GM12878 (cell line): ENCODE data around the gene MATN1. TPM values are rescaled to one million over a fixed set of nuclear protein-coding genes. Genes with fewer than 3 reads are reported as not detected.

Experiments
- ATAC-seq: fragments of 200-7000 bp; cut with Tn5 transposase; 3 replicates; pipeline ENCODE4 v1.9.1; 2020; ENCODE audit warnings: mild to moderate bottlenecking, moderate library complexity
- BruUV-seq: library from RNA; stranded (reverse); fragments of 400-500 nt; replicated peaks from 2 replicates; lab custom pipeline; 2021; lab: Mats Ljungman, UMichigan
- CTCF ChIA-PET: fragments of 300-600 bp; sonication (Branson Sonifier 250); formaldehyde crosslinking; extraction: SDS; loops from one replicate; lab custom pipeline; 2021; ENCODE audit warnings: inconsistent platforms; lab: Yijun Ruan, JAX
- POLR2A ChIA-PET: fragments of 350-600 bp; formaldehyde crosslinking; extraction: SDS; loops from one replicate; lab custom pipeline; 2021; ENCODE audit warnings: inconsistent platforms; lab: Charles Lee
- RAD21 ChIA-PET: fragments of 300-600 bp; sonication (Branson Sonifier 250); formaldehyde crosslinking; loops from one replicate; lab custom pipeline; 2023; ENCODE audit warnings: antibody characterized with exemption; ENCODE audit not compliant: unreplicated experiment; lab: Charles Lee
- SMC1A ChIA-PET: fragments of 300-600 bp; sonication (Branson Sonifier 250); formaldehyde crosslinking; loops from one replicate; lab custom pipeline; 2023; ENCODE audit not compliant: unreplicated experiment, uncharacterized antibody; lab: Charles Lee
- DNase-seq: peaks from one replicate; pipeline ENCODE4 v3.0.0-alpha.2; 2011; ENCODE audit warnings: low read depth, low spot score
- FAIRE-seq: peaks from 3 replicates; lab custom pipeline; 2011; peaks lifted over from hg19 to GRCh38; lab: Jason Lieb, UNC
- H2AFZ ChIP-seq: 2 replicates; pipeline ENCODE4 v1.6.0; 2011; ENCODE audit warnings: low read depth, low read length, control low read depth; ENCODE audit not compliant: control insufficient read depth
- H3K27ac ChIP-seq: 2 replicates; pipeline ENCODE4 v1.5.1; 2011; ENCODE audit warnings: control low read depth; ENCODE audit not compliant: control insufficient read depth, insufficient read depth
- H3K27me3 ChIP-seq, 2 experiments: replicated peaks in 1 of 2; 2 replicates each; pipeline versions ENCODE4 v1.6.0 to v1.6.1; 2011; ENCODE audit warnings: low read length in 1 of 2; ENCODE audit not compliant: control insufficient read depth in 2 of 2, insufficient read depth in 2 of 2
- H3K36me3 ChIP-seq, 2 experiments: 2 replicates each; pipeline ENCODE4 v1.5.1; 2011; ENCODE audit warnings: low read length in 1 of 2; ENCODE audit not compliant: control insufficient read depth in 2 of 2, insufficient read depth in 2 of 2
- H3K4me1 ChIP-seq: 2 replicates; pipeline ENCODE4 v1.6.1; 2011; ENCODE audit warnings: mild to moderate bottlenecking, low read length, moderate library complexity, mixed read lengths; ENCODE audit not compliant: control insufficient read depth, insufficient read depth
- H3K4me2 ChIP-seq: 2 replicates; pipeline ENCODE4 v1.6.0; 2011; ENCODE audit warnings: control low read depth; ENCODE audit not compliant: control insufficient read depth, insufficient read depth
- H3K4me3 ChIP-seq: fragments of 200-600 bp; sonication (generic); 2 replicates; pipeline ENCODE4 v1.5.1; 2016
- H3K79me2 ChIP-seq: 2 replicates; pipeline ENCODE4 v1.6.0; 2011; ENCODE audit warnings: low read length; ENCODE audit not compliant: control insufficient read depth, insufficient read depth
- H3K9ac ChIP-seq: 2 replicates; pipeline ENCODE4 v1.8.0; 2011; ENCODE audit warnings: low read length, control low read depth, mixed read lengths; ENCODE audit not compliant: control insufficient read depth, insufficient read depth
- H3K9me3 ChIP-seq: replicated peaks from 3 replicates; pipeline ENCODE4 v1.5.1; 2011; ENCODE audit warnings: mild to moderate bottlenecking, low read length; ENCODE audit not compliant: control insufficient read depth, insufficient read depth
- H4K20me1 ChIP-seq: 2 replicates; pipeline ENCODE4 v1.6.0; 2011; ENCODE audit not compliant: control insufficient read depth, insufficient read depth
- BACH1 ChIP-seq: fragments of 450-650 bp; IDR thresholded peaks from 2 replicates; pipeline ENCODE4 v1.6.1; 2017; ENCODE audit warnings: mild to moderate bottlenecking, borderline replicate concordance
- RAD51 ChIP-seq: fragments of 450-650 bp; IDR thresholded peaks from 2 replicates; pipeline ENCODE4 v1.6.1; 2016; ENCODE audit warnings: moderate library complexity, mild to moderate bottlenecking, inconsistent platforms
- SKIL ChIP-seq: fragments of 450-650 bp; IDR thresholded peaks from 2 replicates; pipeline ENCODE4 v1.6.1; 2017; ENCODE audit warnings: mild to moderate bottlenecking, low read depth, inconsistent platforms; ENCODE audit not compliant: poor library complexity, severe bottlenecking
- WGBS: methylation state at CpG from one replicate; pipeline ENCODE4 v1.1.6; 2016; ENCODE audit warnings: low lambda C conversion rate; ENCODE audit not compliant: insufficient replicate concordance, insufficient coverage; ENCODE audit errors: missing lambda C conversion rate; 5-methylcytosine and 5-hydroxymethylcytosine counted together
- in situ Hi-C: fragments of 300-500 bp; cut with MboI; formaldehyde crosslinking; loops from 9 replicates; pipeline ENCODE4 v1.14.3; 2018; ENCODE audit warnings: mixed read lengths
- intact Hi-C: fragments of 100-400 bp; cut with micrococcal nuclease; formaldehyde crosslinking; loops from one replicate; pipeline ENCODE4 v1.14.2; 2022; ENCODE audit not compliant: unreplicated experiment
- polyA plus RNA-seq, 11 experiments: library from polyadenylated mRNA; depleted of rRNA in 4 of 11; unstranded in 6 of 11; stranded (reverse) in 5 of 11; fragments of >200 nt; fragmentation: Nextera tagmentation in 4 of 11; fragmentation: Illumina TruSeq in 1 of 11; extraction: Ambion mirVana in 4 of 11; extraction: Trizol in 1 of 11; gene quantifications; 1 replicate in 1 of 11; 2 replicates in 10 of 11; pipeline versions ENCODE4 v1.2.1 to v1.2.3, GENCODE V29; 2011 to 2016; ENCODE audit warnings: inconsistent platforms in 2 of 11, missing spikeins in 2 of 11, low read depth in 1 of 11
- total RNA-seq, 4 experiments: library from RNA; depleted of rRNA in 3 of 4; stranded (reverse); fragments of >200 nt in 3 of 4; fragmentation: Illumina TruSeq in 1 of 4; extraction: Trizol in 1 of 4; gene quantifications; 2 replicates each; pipeline versions ENCODE4 v1.2.1 to v1.2.3, GENCODE V29; 2013 to 2021
- TF ChIP-seq, protein P1 (sequence below): fragments of 450-650 bp; IDR thresholded peaks from 2 replicates; pipeline ENCODE4 v1.6.1; 2016; ENCODE audit warnings: mild to moderate bottlenecking

Gene MATN1
- total and polyA plus RNA-seq, 10 of the 15 experiments (the other 5 are each of a cell fraction or from before 2014, with no cell fraction given), result 0.04 to 0.50 (median 0.10) TPM; not detected in 1

DNA sequence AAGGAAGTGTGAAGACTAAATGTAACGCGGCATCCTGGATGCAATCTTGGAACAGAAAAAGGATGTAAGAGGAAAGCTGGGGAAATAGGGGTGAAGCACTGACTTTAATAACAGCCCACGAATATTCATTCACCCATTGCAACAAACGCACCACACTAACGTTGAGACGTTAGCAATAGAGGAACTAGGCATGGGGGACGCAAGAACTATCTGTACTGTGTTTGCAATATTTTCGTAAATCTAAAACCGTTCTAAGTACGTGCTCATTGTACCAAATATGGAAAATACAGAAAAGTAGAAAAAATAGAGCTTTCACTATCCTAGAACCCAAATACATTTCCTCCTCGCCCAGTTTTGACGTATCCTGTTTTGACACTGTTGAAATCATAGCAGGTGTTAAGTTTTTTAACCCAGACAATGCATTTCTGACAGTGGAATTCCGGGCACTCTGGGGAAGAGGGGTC lies 30.3 kb upstream of the MATN1 start (continued):
- TF ChIP-seq, protein P1, sequence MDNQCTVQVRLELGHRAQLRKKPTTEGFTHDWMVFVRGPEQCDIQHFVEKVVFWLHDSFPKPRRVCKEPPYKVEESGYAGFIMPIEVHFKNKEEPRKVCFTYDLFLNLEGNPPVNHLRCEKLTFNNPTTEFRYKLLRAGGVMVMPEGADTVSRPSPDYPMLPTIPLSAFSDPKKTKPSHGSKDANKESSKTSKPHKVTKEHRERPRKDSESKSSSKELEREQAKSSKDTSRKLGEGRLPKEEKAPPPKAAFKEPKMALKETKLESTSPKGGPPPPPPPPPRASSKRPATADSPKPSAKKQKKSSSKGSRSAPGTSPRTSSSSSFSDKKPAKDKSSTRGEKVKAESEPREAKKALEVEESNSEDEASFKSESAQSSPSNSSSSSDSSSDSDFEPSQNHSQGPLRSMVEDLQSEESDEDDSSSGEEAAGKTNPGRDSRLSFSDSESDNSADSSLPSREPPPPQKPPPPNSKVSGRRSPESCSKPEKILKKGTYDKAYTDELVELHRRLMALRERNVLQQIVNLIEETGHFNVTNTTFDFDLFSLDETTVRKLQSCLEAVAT, result peak; percentile 38; the same call in 1 of the 2 replicates
- TF ChIP-seq BACH1, result 0 out of 2 replicates have a peak, but pooled peaks have one; percentile 14

- peak overlapping the region; percentile 75 for H3K4me2 ChIP-seq
- peaks cover 6% of the 10 kb centered on the region in 2 experiments for H3K36me3 ChIP-seq
- peaks cover 48% of the 10 kb centered on the region for H3K4me1 ChIP-seq
- peak overlapping the region; percentile 93 for H3K27ac ChIP-seq
- intact Hi-C loops, result no loop called here
- no peaks in the 10 kb centered on the region for H3K27me3 ChIP-seq
- peak overlapping the region; percentile 98 for H3K4me3 ChIP-seq
- ChIA-PET CTCF (interaction anchor here (0.9 to 16.5 kb wide), 7 partner anchors 7 to 33 kb away, joined by 3 to 161 read pairs (median 29); no protein-coding TSS in a partner anchor), RAD21 (interaction anchor here (2.3 to 17.1 kb wide), 5 partner anchors 5 to 33 kb away, joined by 9 to 462 read pairs (median 211); partner anchors contain the start of gene LAPTM5), SMC1A (interaction anchor here (15.9 to 24.8 kb wide), 4 partner anchors 5 to 28 kb away, joined by 248 to 556 read pairs (median 440); partner anchors contain the start of genes LAPTM5 and MATN1), POLR2A (interaction anchor here (1.5 to 22.5 kb wide), 6 partner anchors 7 to 34 kb away, joined by 3 to 741 read pairs (median 9); partner anchors contain the start of gene LAPTM5)
- ATAC-seq, result no peak
- FAIRE-seq, result no peak
- H3K9me3 ChIP-seq, result no peaks in the 10 kb centered on the region
- H3K9ac ChIP-seq, result peak overlapping the region; percentile 97
- WGBS, result 6% methylated on average over 3 of the region's 3 CpGs
- no peak for DNase-seq
- H3K79me2 ChIP-seq, result peaks cover 100% of the 10 kb centered on the region
- TF ChIP-seq RAD51, result no peak
- peak; percentile 7 for TF ChIP-seq SKIL
- no peaks in the 10 kb centered on the region for H4K20me1 ChIP-seq
- in situ Hi-C loops, result loop anchor here (10.0 kb wide), 1 partner anchor 1182 kb away; the partner anchor contains the start of gene PTP4A2
- H2AFZ ChIP-seq, result no peak overlapping the region
- no TSS peak for BruUV-seq
Observed at GRCh38 chr1:30753118-30753517, 29.7 kb upstream of the MATN1 start.
